Panc1 (cell line): ENCODE data around the gene TMEM233. TPM values are rescaled to one million over a fixed set of nuclear protein-coding genes. Genes with fewer than 3 reads are reported as not detected.
A peak's percentile ranks its signal among the peaks of the same experiment; 100 is the strongest.

Experiments used
- ATAC-seq: fragments of 200-7000 bp; cut with Tn5 transposase; 2 replicates; pipeline ENCODE4 v1.9.1; 2020; ENCODE audit warnings: mild to moderate bottlenecking, moderate library complexity
- Bru-seq: library from RNA; stranded (reverse); fragments of 400-500 nt; gene quantifications from one replicate; lab custom pipeline; 2021; lab: Mats Ljungman, UMichigan
- BruChase-seq, 2 experiments: library from RNA; stranded (reverse); fragments of 400-500 nt; gene quantifications; one replicate each; lab custom pipeline; 2021; lab: Mats Ljungman, UMichigan
- BruUV-seq: library from RNA; stranded (reverse); fragments of 400-500 nt; replicated peaks from 2 replicates; lab custom pipeline; 2021; lab: Mats Ljungman, UMichigan
- CTCF ChIA-PET: fragments of 300-600 bp; sonication (Branson Sonifier 250); formaldehyde crosslinking; loops from one replicate; lab custom pipeline; 2022; ENCODE audit warnings: antibody characterized with exemption; lab: Charles Lee
- POLR2A ChIA-PET: fragments of 300-600 bp; sonication (Branson Sonifier 250); formaldehyde crosslinking; loops from one replicate; lab custom pipeline; 2022; ENCODE audit warnings: antibody characterized with exemption; lab: Charles Lee
- DNase-seq: peaks from one replicate; pipeline ENCODE4 v3.0.0-alpha.2; 2010; ENCODE audit warnings: low read depth, low spot score
- H3K27ac ChIP-seq: 2 replicates; pipeline ENCODE4 v1.5.1; 2011; ENCODE audit warnings: mild to moderate bottlenecking, low read length, inconsistent platforms
- H3K27me3 ChIP-seq: fragments of 200-500 bp; sonication (Bioruptor generic); 2 replicates; pipeline ENCODE4 v1.6.0; 2014; ENCODE audit warnings: low read length, inconsistent platforms; ENCODE audit not compliant: control insufficient read depth, insufficient read depth
- H3K36me3 ChIP-seq: fragments of 200-500 bp; sonication (Bioruptor generic); 2 replicates; pipeline ENCODE4 v1.5.1; 2014; ENCODE audit warnings: inconsistent platforms, mild to moderate bottlenecking, low read length, moderate library complexity; ENCODE audit not compliant: control insufficient read depth, insufficient read depth
- H3K4me1 ChIP-seq: 2 replicates; pipeline ENCODE4 v1.5.1; 2011; ENCODE audit warnings: inconsistent platforms, mild to moderate bottlenecking, low read length, moderate library complexity; ENCODE audit not compliant: control insufficient read depth, insufficient read depth
- H3K4me3 ChIP-seq, 2 experiments: 2 replicates each; pipeline ENCODE4 v1.5.1; 2011 to 2012; ENCODE audit warnings: low read depth in 2 of 2, low read length in 2 of 2, mild to moderate bottlenecking in 2 of 2, inconsistent platforms in 1 of 2, moderate library complexity in 1 of 2
- H3K9me3 ChIP-seq: fragments of 200-500 bp; sonication (Bioruptor generic); 2 replicates; pipeline ENCODE4 v1.5.1; 2014; ENCODE audit warnings: low read depth, mild to moderate bottlenecking, inconsistent platforms, low read length, moderate library complexity; ENCODE audit not compliant: control insufficient read depth, insufficient read depth
- CTCF ChIP-seq: fragments of 450-650 bp; IDR thresholded peaks from 2 replicates; pipeline ENCODE4 v1.5.1; 2017; ENCODE audit warnings: mild to moderate bottlenecking
- POLR2AphosphoS5 ChIP-seq: IDR thresholded peaks from 2 replicates; pipeline ENCODE4 v1.6.1; 2012; ENCODE audit warnings: mild to moderate bottlenecking, low read depth, low read length, moderate library complexity
- REST ChIP-seq, 2 experiments: IDR thresholded peaks; 2 replicates each; pipeline ENCODE4 v1.6.1; 2011 to 2012; ENCODE audit warnings: low read depth in 2 of 2, control low read depth in 1 of 2, low read length in 1 of 2, mild to moderate bottlenecking in 1 of 2, moderate library complexity in 1 of 2; ENCODE audit not compliant: insufficient read depth in 1 of 2
- SIN3A ChIP-seq: IDR thresholded peaks from 2 replicates; pipeline ENCODE4 v1.6.1; 2012; ENCODE audit warnings: low read depth, mild to moderate bottlenecking, low read length, moderate library complexity, borderline replicate concordance; ENCODE audit not compliant: insufficient read depth
- TCF7L2 ChIP-seq: IDR thresholded peaks from 2 replicates; pipeline ENCODE4 v1.6.1; 2011; ENCODE audit warnings: mild to moderate bottlenecking, low read depth, low read length, inconsistent platforms
- in situ Hi-C: cut with HindIII; loops from 2 replicates; pipeline ENCODE4 v1.10.0; 2016; ENCODE audit warnings: low sequenced_read_pairs, low pct_unique_long_range_greater_than_20kb
- intact Hi-C: fragments of 100-400 bp; cut with micrococcal nuclease; formaldehyde crosslinking; loops from one replicate; pipeline ENCODE4 v1.10.0; 2022; ENCODE audit not compliant: unreplicated experiment
- long read RNA-seq: library from polyadenylated mRNA; unstranded; transcript quantifications from one replicate; pipeline ENCODE4 v2.0.0, GENCODE V29; 2021; ENCODE audit not compliant: unreplicated experiment
- polyA plus RNA-seq: library from polyadenylated mRNA; unstranded; fragments of >200 nt; gene quantifications from one replicate; pipeline ENCODE4 v1.2.1, GENCODE V29; 2012; ENCODE audit warnings: missing spikeins; ENCODE audit not compliant: insufficient read length
- total RNA-seq: library from RNA; stranded (reverse); gene quantifications from one replicate; pipeline ENCODE4 v1.2.1, GENCODE V29; 2021; ENCODE audit not compliant: unreplicated experiment

The TMEM233 gene
- total RNA-seq (not detected), Bru-seq, nascent RNA (percentile 10 among the genes with signal in this experiment), BruChase-seq, experiment 1, labeled RNA remaining after a 2-hour chase (percentile 5 among the genes with signal in this experiment), BruChase-seq, experiment 2, labeled RNA remaining after a 6-hour chase (percentile 4 among the genes with signal in this experiment)
- not detected for polyA plus RNA-seq
- long read RNA-seq = 0 reads

- TF ChIP-seq TCF7L2 (no peak), SIN3A (no peak), POLR2AphosphoS5 (no peak), CTCF (no peak), REST (IDR thresholded peaks at IDR 0.05; ENCODE audit: insufficient read depth in 1 of 2, low read depth in 2 of 2, low read length in 1 of 2) (no peak)
- in situ Hi-C loops = no loop called here
- intact Hi-C loops = no loop called here
- peak; percentile 41 for ATAC-seq
- no TSS peak for BruUV-seq
- no peak within 1 kb of the TSS for H3K27ac ChIP-seq
- no peaks in the 10 kb centered on the region for H3K36me3 ChIP-seq
- no peak for DNase-seq
- H3K4me1 ChIP-seq = peaks cover 8% of the 10 kb centered on the region; the same call in 1 of the 2 replicates
- H3K9me3 ChIP-seq = no peaks in the 10 kb centered on the region
- ChIA-PET POLR2A (no interaction called here), CTCF (no interaction called here)
- peak within 1 kb of the TSS; percentile 38 to 59 for H3K4me3 ChIP-seq
- peaks cover 52% of the 10 kb centered on the region for H3K27me3 ChIP-seq
Observed at GRCh38 chr12:119593578-119594398, at the start of gene TMEM233. TMEM233 (plus strand) TSS chr12:119593774; CDS start chr12:119593849, 75 bp downstream.

GRCh38 chr12:119544765-119545625, 48.6 kb upstream of the TMEM233 start:
- POLR2A ChIA-PET = no interaction called here
- DNase-seq = peak; percentile 59

More at GRCh38 chr12:119544765-119545625, 48.6 kb upstream of the TMEM233 start:
- intact Hi-C loops (loop anchor here (1.0 kb wide), 1 partner anchor 101 kb away; no protein-coding TSS in a partner anchor), in situ Hi-C loops (no loop called here)
- TF ChIP-seq CTCF (peak; percentile 85), REST (IDR thresholded peaks at IDR 0.05; ENCODE audit: insufficient read depth in 1 of 2, low read depth in 2 of 2, low read length in 1 of 2) (no peak), SIN3A (no peak)
- Histone ChIP-seq H3K4me1 (no peaks in the 10 kb centered on the region), H3K4me3 (no peak overlapping the region), H3K36me3 (no peaks in the 10 kb centered on the region), H3K27me3 (0 out of 2 replicates have a peak, but pooled peaks cover 4% of the 10 kb centered on the region), H3K9me3 (no peaks in the 10 kb centered on the region), H3K27ac (no peak overlapping the region)
- ATAC-seq = peak; percentile 93
- no TSS peak for BruUV-seq
- CTCF ChIA-PET = interaction anchor here (0.5 to 1.3 kb wide), 3 partner anchors 100 to 1102 kb away, joined by 5 to 9 read pairs (median 6); no protein-coding TSS in a partner anchor
